GM21786 (cell line): ENCODE data around the gene SYNGR4.
A peak's percentile ranks its signal among the peaks of the same experiment; 100 is the strongest.

Experiments used
- ATAC-seq: cut with Tn5 transposase; IDR thresholded peaks from one replicate; pipeline ENCODE4 v1.9.1; 2021; ENCODE audit not compliant: unreplicated experiment

Gene SYNGR4

DNA sequence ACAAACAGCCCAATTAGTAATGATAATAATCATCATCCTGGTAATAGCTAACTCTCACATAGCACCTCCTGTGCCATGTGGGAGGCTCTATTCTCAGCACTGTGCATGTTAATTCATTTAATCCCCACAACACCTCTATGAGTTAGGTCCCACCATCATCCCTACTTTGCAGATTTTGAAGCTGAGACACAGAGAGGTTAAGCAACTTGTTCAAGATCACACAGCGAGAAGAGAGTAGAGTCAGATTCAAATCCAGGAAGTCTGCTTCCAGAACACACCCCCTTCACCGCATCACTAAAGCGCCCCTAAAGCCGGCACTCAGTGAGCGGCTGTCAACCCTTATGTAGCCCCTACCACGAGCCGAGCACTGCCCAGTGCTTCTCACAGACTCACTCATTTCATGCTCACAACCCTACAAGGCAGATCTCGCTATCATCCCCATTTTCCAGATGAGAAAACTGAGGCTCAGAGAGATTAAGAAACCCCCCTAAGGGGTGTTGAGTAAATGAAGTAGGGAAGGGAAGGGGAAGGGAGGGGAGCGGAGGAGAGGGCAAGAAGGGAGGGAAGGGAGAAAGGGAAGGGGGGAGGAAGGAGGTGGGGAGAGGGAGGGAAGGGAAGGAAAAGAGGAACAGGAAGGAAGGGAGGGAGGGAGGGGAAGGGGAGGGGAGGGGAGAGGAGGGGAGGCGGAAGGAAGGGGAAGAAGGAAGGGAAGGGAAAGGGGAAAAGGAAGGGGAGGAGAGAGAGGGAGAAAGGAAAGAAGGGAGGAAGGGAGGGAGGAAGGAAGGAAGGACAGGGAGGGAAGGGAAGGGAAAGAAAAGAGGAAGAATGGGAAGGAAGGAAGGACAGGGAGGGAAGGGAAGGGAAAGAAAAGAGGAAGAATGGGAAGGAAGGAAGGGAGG, 22.4 kb upstream of the SYNGR4 start:
- no peak for ATAC-seq

GRCh38 chr19:48342414-48342738, 21.8 kb upstream of the SYNGR4 start:
- ATAC-seq: no peak

- no peak for ATAC-seq
Observed at GRCh38 chr19:48342841-48343540, 21.2 kb upstream of the SYNGR4 start.

- ATAC-seq: no peak
Observed at GRCh38 chr19:48344892-48345291, 19.3 kb upstream of the SYNGR4 start.

DNA sequence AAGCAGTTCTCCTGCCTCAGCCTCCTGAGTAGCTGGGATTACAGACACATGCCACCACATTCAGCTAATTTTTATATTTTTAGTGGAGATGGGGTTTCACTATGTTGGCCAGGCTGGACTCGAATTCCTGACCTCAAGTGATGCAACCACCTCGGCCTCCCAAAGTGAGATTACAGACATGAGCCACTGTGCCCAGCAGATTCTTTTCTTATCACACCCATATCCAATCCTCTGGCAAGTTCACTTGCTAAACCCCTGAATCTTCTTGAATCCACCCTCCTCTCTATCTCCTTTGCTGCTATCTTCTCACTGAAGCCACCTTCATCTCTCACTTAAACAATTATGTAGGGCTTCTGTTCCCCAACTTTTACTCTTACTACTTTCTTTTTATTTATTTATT, 18.0 kb upstream of the SYNGR4 start:
- no peak for ATAC-seq

DNA sequence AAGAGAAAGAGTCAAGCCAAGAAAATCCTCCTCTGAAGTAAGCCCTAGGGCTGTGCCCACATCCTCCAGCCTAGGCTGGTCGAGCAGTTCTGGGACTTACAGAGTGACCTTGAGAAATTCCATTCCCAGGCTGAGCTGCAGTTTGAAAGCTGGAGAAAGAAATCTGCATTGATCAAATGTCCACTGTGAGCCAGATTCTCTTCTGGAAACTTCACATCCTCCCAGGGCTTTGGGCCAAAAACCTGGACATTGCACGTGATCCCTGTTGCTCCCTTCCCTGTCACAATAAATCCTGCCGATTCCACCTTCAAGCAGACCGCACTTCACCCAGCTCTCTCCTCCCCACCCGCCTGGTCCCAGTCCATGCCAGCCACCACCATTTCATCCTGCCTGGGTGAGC, 16.1 kb upstream of the SYNGR4 start:
- ATAC-seq: no peak

DNA sequence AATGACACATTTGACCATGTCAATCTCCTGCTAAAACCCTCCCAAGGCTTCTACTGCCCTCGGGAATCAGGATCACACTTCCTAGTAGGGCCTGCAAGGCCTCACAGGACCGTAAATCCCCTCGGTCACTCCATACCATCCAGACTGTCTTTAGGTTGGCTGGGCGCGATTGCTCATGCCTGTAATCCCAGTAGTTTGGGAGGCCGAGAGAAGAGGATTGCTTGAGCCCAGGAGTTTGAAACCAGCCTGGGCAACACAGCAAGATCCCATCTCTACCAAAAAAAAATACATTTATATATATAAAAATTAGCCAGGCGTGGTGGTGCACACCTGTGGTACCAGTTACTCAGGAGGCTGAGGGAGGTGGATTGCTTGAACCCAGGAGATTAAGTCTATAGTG, 15.4 kb upstream of the SYNGR4 start:
- no peak for ATAC-seq

DNA sequence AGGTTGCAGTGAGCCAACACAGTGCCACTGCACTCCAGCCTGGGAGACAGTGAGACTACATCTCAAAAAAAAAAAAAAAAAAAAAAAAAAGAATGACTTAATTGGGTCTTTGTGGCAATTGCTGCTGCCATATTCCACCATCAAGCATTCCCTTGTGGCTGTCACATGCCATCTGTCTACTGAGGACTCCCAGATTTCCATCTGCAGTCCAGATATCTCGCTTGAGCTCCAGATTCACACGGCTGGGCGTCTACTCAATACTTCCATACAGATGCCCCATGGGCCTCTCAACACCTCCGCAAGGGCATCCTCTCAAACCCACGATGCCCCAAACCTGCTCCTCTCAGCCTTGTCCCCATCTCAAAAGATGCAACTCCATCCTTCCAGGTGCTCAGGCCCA, 13.3 kb upstream of the SYNGR4 start:
- no peak for ATAC-seq

- no peak for ATAC-seq
Observed at GRCh38 chr19:48351341-48351752, 12.8 kb upstream of the SYNGR4 start.

- ATAC-seq: no peak
Observed at GRCh38 chr19:48353677-48354076, 10.5 kb upstream of the SYNGR4 start.

DNA sequence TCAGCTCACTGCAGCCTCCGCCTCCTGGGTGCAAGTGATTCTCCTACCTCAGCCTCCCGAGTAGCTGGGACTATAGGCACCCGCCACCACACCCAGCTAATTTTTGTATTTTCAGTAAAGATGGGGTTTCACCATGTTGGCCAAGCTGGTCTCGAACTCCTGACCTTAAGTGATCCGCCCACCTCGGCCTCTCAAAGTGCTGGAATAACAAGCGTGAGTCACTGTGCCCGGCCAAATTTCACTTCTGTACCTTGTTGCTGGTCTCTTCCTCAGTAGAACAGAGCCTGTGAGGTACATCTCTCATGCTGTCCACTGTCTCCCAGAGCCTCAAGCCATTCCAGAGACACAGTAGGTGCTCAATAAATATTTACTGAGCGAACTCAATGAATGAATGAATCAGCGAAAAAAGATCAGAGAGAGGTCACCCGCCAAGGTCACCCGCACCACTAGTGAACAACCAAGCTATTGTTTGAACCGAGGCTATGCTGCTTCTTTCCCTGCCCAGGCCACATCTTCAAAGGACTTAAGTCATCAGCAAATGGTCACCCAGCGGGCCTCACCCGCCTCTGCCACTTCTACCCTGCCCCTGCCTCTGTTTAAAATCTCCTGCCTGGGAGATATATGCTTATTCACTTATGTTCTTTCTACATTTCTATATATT, 9.7 kb upstream of the SYNGR4 start:
- ATAC-seq: no peak

DNA sequence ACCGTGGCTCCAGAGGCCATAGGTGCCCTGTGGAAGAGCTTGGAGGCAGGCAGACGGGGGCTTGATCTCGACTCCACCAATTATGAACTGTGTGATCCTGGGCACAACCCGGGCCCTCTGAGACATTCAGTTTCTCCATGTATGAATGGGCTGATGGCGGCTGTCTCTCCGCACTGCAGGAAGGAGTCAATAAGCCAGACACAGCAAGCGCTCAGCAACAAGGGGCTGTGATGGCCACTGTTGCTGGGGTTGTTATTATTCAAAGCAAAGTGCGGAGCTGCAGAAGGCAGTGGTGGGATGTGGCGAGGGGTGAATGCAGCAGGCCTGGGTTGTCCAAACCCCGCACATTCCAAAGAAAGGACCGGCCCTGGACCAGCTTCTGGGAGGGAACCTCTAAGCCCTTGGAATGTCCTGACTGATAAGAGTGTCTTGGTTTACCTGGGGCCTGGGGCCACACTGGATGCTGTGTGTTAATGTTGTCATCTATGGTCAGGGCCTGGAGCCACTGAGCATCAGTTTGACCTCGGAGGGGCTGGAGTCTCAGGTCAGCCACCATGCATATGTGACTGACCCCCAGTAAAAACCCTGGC, 8.7 kb upstream of the SYNGR4 start:
- ATAC-seq: no peak

GRCh38 chr19:48359123-48359522, 5.0 kb upstream of the SYNGR4 start:
- no peak for ATAC-seq

DNA sequence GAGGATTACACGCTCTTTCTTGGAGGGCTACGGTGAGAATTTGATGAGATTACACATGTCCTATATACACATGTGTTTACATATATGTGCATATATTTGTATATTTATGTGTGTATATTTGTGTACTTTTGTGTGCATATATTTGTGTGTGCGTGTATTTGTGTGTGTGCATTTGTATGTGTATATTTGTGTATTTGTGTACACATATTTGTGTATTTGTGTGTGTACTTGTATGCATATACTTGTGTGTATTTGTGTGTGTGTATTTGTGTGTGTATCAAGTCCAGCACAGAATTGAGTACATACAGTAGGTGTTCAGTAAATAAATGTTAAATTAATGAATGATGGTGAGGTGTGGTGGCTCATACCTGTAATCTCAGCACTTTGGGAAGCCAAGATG, 2.3 kb upstream of the SYNGR4 start:
- ATAC-seq: no peak

- ATAC-seq: peak; percentile 51
Observed at GRCh38 chr19:48362716-48363499, 1.3 kb upstream of the SYNGR4 start.

DNA sequence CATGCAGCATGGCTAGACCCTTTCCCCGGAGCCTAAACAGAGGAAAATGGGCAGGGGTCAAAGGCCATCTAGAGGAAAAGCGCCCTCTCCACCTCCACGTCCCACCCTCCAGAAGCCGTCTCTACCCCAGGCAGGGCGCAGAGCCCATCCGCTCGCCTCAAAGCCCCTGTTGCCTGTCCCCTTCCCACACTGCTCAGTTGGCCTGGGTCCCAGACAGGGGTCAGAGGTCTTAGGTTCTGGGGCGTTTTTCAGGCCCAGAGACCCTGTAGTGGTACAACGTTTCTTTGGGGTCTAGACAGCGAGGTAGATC, 712 bp upstream of the SYNGR4 start:
- ATAC-seq: peak; percentile 4

- ATAC-seq: no peak
Observed at GRCh38 chr19:48364598-48365348, 606 bp downstream of the SYNGR4 start.

- no peak for ATAC-seq
Observed at GRCh38 chr19:48365602-48366001, 1.4 kb downstream of the SYNGR4 start.

DNA sequence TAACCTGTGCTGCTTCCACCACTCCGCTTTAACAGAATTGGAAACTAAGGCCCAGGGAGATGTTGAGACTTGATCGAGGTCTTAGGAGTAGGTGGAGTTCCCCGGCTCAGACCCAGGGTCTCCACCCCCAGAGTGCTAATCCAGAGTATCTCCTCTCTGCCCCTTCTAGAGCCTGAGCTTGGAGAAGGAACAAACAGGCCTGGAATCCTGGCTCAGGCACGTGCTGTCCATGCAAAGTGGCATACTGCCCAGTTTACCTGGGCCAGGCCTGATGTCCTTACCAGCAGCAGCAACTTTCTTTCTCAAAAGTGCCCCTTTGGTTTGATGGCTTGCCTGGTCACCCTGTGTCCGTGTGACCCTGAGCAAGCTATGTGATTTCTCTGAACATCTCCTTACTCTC, 3.7 kb downstream of the SYNGR4 start:
- ATAC-seq: no peak

GRCh38 chr19:48368936-48369335, 4.8 kb downstream of the SYNGR4 start:
- ATAC-seq: no peak
